Measurements from ENCODE around the gene RGS12.

RGS12 gene

GRCh38 chr4:3292571-3293400 lies at the start of gene RGS12:
Gene RGS12, plus strand, starts transcription at chr4:3293021. Its CDS starts 23,150 bp downstream, at chr4:3316171.
- DNase-seq (ENCODE audit: low read depth in 2 of 2) = peak; percentile 80 to 88

GRCh38 chr4:3243136-3243780 lies 49.6 kb upstream of the RGS12 start:
- DNase-seq (ENCODE audit: low read depth in 2 of 2) = no peak

- DNase-seq (ENCODE audit: low read depth in 2 of 2) = no peak
Observed at GRCh38 chr4:3244002-3244401, 48.8 kb upstream of the RGS12 start.

- DNase-seq (ENCODE audit: low read depth in 2 of 2) = no peak
Observed at GRCh38 chr4:3244747-3245146, 48.1 kb upstream of the RGS12 start.

- DNase-seq (ENCODE audit: low read depth in 2 of 2) = no peak
Observed at GRCh38 chr4:3245676-3246075, 47.1 kb upstream of the RGS12 start.

- DNase-seq (ENCODE audit: low read depth in 2 of 2) = no peak
Observed at GRCh38 chr4:3246458-3247398, 46.1 kb upstream of the RGS12 start.

GRCh38 chr4:3247399-3248177 lies 45.2 kb upstream of the RGS12 start:
- DNase-seq (ENCODE audit: low read depth in 2 of 2) = no peak

- no peak for DNase-seq (ENCODE audit: low read depth in 2 of 2)
Observed at GRCh38 chr4:3248178-3248480, 44.7 kb upstream of the RGS12 start.

GRCh38 chr4:3248811-3249661 lies 43.8 kb upstream of the RGS12 start, which contains the start of gene MSANTD1:
Gene MSANTD1, plus strand, starts transcription at chr4:3249159. Its CDS starts 64 bp downstream, at chr4:3249223.
- no peak for DNase-seq (ENCODE audit: low read depth in 2 of 2)

GRCh38 chr4:3249711-3250437 lies 42.9 kb upstream of the RGS12 start:
- no peak for DNase-seq (ENCODE audit: low read depth in 2 of 2)

GRCh38 chr4:3250438-3250955 lies 42.3 kb upstream of the RGS12 start:
- no peak for DNase-seq (ENCODE audit: low read depth in 2 of 2)

GRCh38 chr4:3250956-3251690 lies 41.7 kb upstream of the RGS12 start:
- DNase-seq (ENCODE audit: low read depth in 2 of 2) = no peak

GRCh38 chr4:3251691-3252479 lies 40.9 kb upstream of the RGS12 start:
- DNase-seq (ENCODE audit: low read depth in 2 of 2) = no peak

- DNase-seq (ENCODE audit: low read depth in 2 of 2) = no peak
Observed at GRCh38 chr4:3252480-3252828, 40.4 kb upstream of the RGS12 start.

GRCh38 chr4:3252831-3253641 lies 39.8 kb upstream of the RGS12 start:
- no peak for DNase-seq (ENCODE audit: low read depth in 2 of 2)

GRCh38 chr4:3253808-3254207 lies 39.0 kb upstream of the RGS12 start:
- no peak for DNase-seq (ENCODE audit: low read depth in 2 of 2)
